Motor neuron (in vitro differentiated cells): ENCODE measurements around the gene TUBGCP5. TPM values are rescaled to one million over a fixed set of nuclear protein-coding genes. Genes with fewer than 3 reads are reported as not detected.
A peak's percentile ranks its signal among the peaks of the same experiment; 100 is the strongest.

ENCODE experiments used
- ATAC-seq, 8 experiments: fragments of 200-7000 bp; cut with Tn5 transposase; replicated peaks in 6 of 8; 2 replicates each; pipeline ENCODE4 v1.8.0; 2021; ENCODE audit warnings: mild to moderate bottlenecking in 8 of 8, moderate library complexity in 8 of 8
- H3K27ac ChIP-seq, 2 donors: fragments of 250-450 bp; sonication (Bioruptor Pico); 2 replicates each; pipeline ENCODE4 v1.9.0; 2021; ENCODE audit warnings: antibody characterized with exemption in 2 of 2, mild to moderate bottlenecking in 2 of 2, moderate library complexity in 1 of 2
- H3K4me1 ChIP-seq, 2 donors: fragments of 250-450 bp; sonication (Bioruptor Pico); replicated peaks in 1 of 2; 2 replicates each; pipeline ENCODE4 v1.6.1; 2021; ENCODE audit warnings: antibody characterized with exemption in 2 of 2, mild to moderate bottlenecking in 2 of 2, moderate library complexity in 1 of 2
- H3K4me3 ChIP-seq, 5 donors: fragments of 250-450 bp; sonication (Bioruptor Pico); 2 replicates each; pipeline ENCODE4 v1.9.0; 2021; ENCODE audit warnings: antibody characterized with exemption in 5 of 5, mild to moderate bottlenecking in 5 of 5, moderate library complexity in 4 of 5
- WGBS, 10 experiments: fragments of 450-650 bp; shearing (Covaris generic); methylation state at CpG; one replicate each; pipeline ENCODE4 v1.0.0; 2022; 5-methylcytosine and 5-hydroxymethylcytosine counted together
- in situ Hi-C, 9 experiments: fragments of 400-800 bp; cut with MboI; loops; one replicate each; pipeline ENCODE4 v1.15.0; 2021; ENCODE audit warnings: low sequenced_read_pairs in 9 of 9, low pct_unique_long_range_greater_than_20kb in 2 of 9; ENCODE audit not compliant: unreplicated experiment in 9 of 9
- total RNA-seq, 8 experiments: library from RNA; unstranded; fragments of 300-600 nt; gene quantifications; 2 replicates each; pipeline versions ENCODE4 v1.2.3 to v1.2.4, GENCODE V29; 2022

The TUBGCP5 gene
- total RNA-seq, 8 experiments from 2014 or later = 14.6 to 27.9 (median 20.9) TPM

DNA sequence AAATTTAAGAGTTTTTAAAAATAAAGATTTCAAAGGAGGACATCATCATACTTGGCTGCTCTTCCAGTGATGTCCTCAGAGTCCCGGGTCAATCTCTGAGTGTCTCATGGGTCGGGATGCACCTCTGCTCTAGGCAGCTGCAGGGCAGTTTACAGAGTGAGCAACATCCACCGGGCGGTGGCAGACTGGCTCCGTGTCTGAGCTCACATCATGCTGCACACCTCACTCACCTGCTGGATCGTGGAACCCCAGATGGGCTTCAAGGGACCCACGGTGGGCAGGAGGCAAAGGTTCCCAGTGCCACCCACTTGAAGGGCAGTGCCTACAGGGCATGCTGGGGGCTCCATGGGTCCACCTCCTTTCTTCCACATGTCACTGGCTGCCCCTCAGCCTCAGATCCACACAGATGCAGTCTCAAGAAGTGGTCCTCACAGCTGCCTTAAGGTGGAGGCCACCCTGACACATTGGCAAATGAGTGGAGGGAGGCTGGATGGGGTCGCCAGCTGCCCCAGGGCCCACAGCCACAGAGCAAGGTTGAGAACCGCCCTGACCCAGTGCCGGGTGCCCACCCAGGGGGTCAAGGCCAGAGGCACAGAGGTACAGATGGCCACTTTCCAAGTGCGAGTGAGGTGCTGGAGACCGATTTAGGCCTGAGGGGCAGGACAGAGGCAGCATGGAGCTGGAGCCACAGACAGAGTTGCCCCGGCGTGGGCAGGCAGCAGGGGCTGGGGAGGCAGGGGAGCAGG is 84.4 kb downstream of the TUBGCP5 start:
- Histone ChIP-seq H3K4me3 (no peak overlapping the region), H3K4me1 (peaks cover 6 to 22% of the 10 kb centered on the region in 2 donors), H3K27ac (no peak overlapping the region)
- in situ Hi-C loops = no loop called here
- no peak for ATAC-seq
- WGBS, 10 experiments = 80 to 100% (median 96%) methylated on average over 1 to 7 of the region's 14 CpGs; no CpG with 5 or more reads in 5 of the 10 experiments

DNA sequence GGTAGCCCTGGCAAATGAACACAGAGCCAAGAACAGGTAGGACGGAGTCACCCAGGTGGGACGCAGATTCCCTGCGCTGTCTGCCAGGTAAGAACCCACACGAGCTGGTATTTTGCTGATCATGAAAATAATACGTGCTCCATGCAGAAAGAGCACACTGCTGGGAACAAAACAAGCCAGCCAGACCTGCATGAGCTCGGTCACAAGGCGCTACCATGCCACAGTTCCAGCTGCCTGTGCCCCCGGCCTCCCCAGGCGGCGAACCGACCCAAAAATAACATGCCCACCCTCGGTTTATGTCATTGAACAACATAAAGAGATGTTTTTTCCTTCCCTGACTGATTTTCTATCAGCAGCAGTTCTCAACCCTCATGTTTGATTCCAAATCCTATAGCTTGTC is 85.0 kb downstream of the TUBGCP5 start:
- no peak overlapping the region for H3K4me3 ChIP-seq
- no peak overlapping the region for H3K27ac ChIP-seq
- in situ Hi-C loops = no loop called here
- no peak for ATAC-seq
- 76 to 100% (median 91%) methylated on average over 1 to 7 of the region's 12 CpGs; no CpG with 5 or more reads in 5 of the 10 experiments for WGBS, 10 experiments
- H3K4me1 ChIP-seq = peaks cover 6 to 26% of the 10 kb centered on the region in 2 donors

DNA sequence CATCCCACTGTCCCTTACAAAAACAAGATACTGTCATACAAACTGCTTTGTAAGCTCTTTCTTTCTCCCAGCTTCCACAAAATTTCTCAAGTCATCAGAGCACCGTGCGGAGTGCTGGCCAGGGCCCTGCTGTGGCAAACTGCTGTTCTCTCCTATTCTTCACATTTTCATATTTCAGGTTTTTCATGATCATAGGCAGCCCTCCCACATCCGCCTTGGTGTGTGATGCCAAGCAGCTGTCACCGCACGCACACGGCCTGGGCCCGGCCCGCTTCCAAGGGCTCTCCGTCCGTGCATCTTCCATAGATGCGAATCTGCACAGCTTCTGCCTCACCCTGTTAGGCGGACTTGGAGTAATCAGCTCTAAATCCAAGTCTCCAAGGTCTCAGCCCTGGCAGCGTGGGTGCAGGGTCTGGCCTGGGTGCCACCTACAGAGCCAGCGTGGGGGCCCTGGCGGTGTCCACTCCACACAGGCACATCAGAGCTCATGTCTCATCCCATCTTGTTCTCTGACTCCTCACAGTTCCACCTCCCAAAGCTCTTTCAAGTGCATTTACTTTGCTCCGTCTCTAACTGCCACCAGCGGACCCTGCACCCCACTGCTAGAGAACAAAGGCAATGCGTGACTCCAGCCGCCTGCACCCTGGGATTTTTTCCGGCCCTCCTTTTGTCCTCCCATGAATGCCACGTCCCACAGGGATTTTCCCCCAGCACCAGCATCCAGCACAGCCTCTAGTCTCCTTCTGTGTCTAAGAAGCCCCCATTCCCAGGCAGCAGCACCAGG is 86.4 kb downstream of the TUBGCP5 start:
- no peak overlapping the region for H3K27ac ChIP-seq
- 18 to 83% (median 55%) methylated on average over 2 to 10 of the region's 21 CpGs; no CpG with 5 or more reads in 1 of the 10 experiments for WGBS, 10 experiments
- in situ Hi-C loops = no loop called here
- peak in 7 of 8 experiments; percentile 19 to 65 (median 48) for ATAC-seq
- no peak overlapping the region for H3K4me3 ChIP-seq
- H3K4me1 ChIP-seq = peaks cover 10 to 32% of the 10 kb centered on the region in 2 donors

- in situ Hi-C loops = no loop called here
- 87 to 96% (median 93%) methylated on average over 5 to 17 of the region's 39 CpGs; no CpG with 5 or more reads in 1 of the 10 experiments for WGBS, 10 experiments
- no peak for ATAC-seq
- Histone ChIP-seq H3K27ac (no peak overlapping the region), H3K4me3 (no peak overlapping the region), H3K4me1 (peaks cover 10 to 28% of the 10 kb centered on the region in 2 donors)
Measured at GRCh38 chr15:22951381-22952280, 87.7 kb downstream of the TUBGCP5 start.

GRCh38 chr15:22951031-22951380 is 88.4 kb downstream of the TUBGCP5 start:
- WGBS, 10 experiments = 91 to 100% (median 98%) methylated on average over 2 to 10 of the region's 16 CpGs; no CpG with 5 or more reads in 5 of the 10 experiments
- peaks cover 7 to 22% of the 10 kb centered on the region in 2 donors for H3K4me1 ChIP-seq
- ATAC-seq = no peak
- in situ Hi-C loops = no loop called here
- H3K4me3 ChIP-seq = no peak overlapping the region
- no peak overlapping the region for H3K27ac ChIP-seq

GRCh38 chr15:22950256-22950990 is 88.9 kb downstream of the TUBGCP5 start:
- Histone ChIP-seq H3K4me3 (no peak overlapping the region), H3K27ac (no peak overlapping the region), H3K4me1 (peaks cover 7 to 20% of the 10 kb centered on the region in 2 donors)
- in situ Hi-C loops = no loop called here
- ATAC-seq = no peak
- 82 to 100% (median 94%) methylated on average over 1 to 21 of the region's 25 CpGs for WGBS, 10 experiments

Other genes with a start within 250 kb of the TUBGCP5 start
- gene NIPA2, start 200.9 kb downstream of the TUBGCP5 start, total RNA-seq = 10 to 100 TPM; 24.0 to 93.4 (median 42.6) TPM
- 10 to 100 TPM; 13.2 to 76.1 (median 31.8) TPM for gene CYFIP1, start 59.2 kb downstream of the TUBGCP5 start, total RNA-seq
- 1 to 10 TPM in 2 of 8 experiments, under 1 TPM in 3, not detected in 3; 0.42 to 3.8 (median 0.66) TPM for gene GOLGA6L1, start 97.3 kb upstream of the TUBGCP5 start, total RNA-seq